GM23338 (cell line): ENCODE measurements around the gene NEK8. TPM values are rescaled to one million over a fixed set of nuclear protein-coding genes. Genes with fewer than 3 reads are reported as not detected.

Experiments
- ATAC-seq: fragments of 200-7000 bp; cut with Tn5 transposase; 3 replicates; pipeline ENCODE4 v1.9.1; 2020
- DNase-seq: peaks from one replicate; pipeline ENCODE4 v3.0.0-alpha.2; 2015; ENCODE audit warnings: low spot score
- H2AFZ ChIP-seq: fragments of 200-600 bp; sonication (generic); 2 replicates; pipeline ENCODE4 v1.8.0; 2016; ENCODE audit warnings: antibody characterized with exemption, mild to moderate bottlenecking, moderate library complexity
- H3F3A ChIP-seq: fragments of 200-600 bp; sonication (generic); replicated peaks from 2 replicates; pipeline ENCODE4 v1.8.0; 2017; ENCODE audit warnings: antibody characterized with exemption, mixed run types, low read depth
- H3K27ac ChIP-seq: fragments of 200-600 bp; sonication (generic); 2 replicates; pipeline ENCODE4 v1.6.1; 2016; ENCODE audit warnings: low read depth
- H3K27me3 ChIP-seq: fragments of 200-600 bp; sonication (generic); 2 replicates; pipeline ENCODE4 v1.8.0; 2016; ENCODE audit warnings: mild to moderate bottlenecking, mixed run types, moderate library complexity; ENCODE audit not compliant: insufficient read depth
- H3K36me3 ChIP-seq: fragments of 200-600 bp; sonication (generic); 2 replicates; pipeline ENCODE4 v1.8.0; 2016; ENCODE audit warnings: mild to moderate bottlenecking; ENCODE audit not compliant: insufficient read depth
- H3K4me1 ChIP-seq: fragments of 200-600 bp; sonication (generic); 2 replicates; pipeline ENCODE4 v1.8.0; 2016; ENCODE audit warnings: mild to moderate bottlenecking, moderate library complexity; ENCODE audit not compliant: insufficient read depth
- H3K4me2 ChIP-seq: fragments of 200-600 bp; sonication (generic); 2 replicates; pipeline ENCODE4 v1.7.1; 2017; ENCODE audit warnings: mixed run types
- H3K4me3 ChIP-seq: fragments of 200-600 bp; sonication (generic); 2 replicates; pipeline ENCODE4 v1.6.1; 2016; ENCODE audit warnings: mixed run types
- H3K79me2 ChIP-seq: fragments of 200-600 bp; sonication (generic); replicated peaks from 2 replicates; pipeline ENCODE4 v1.8.0; 2017; ENCODE audit warnings: mild to moderate bottlenecking; ENCODE audit not compliant: insufficient read depth
- H3K9me2 ChIP-seq: fragments of 200-600 bp; sonication (generic); 2 replicates; pipeline ENCODE4 v1.8.0; 2017; ENCODE audit not compliant: insufficient read depth
- H4K20me1 ChIP-seq: fragments of 200-600 bp; sonication (generic); replicated peaks from 2 replicates; pipeline ENCODE4 v1.8.0; 2017; ENCODE audit warnings: mild to moderate bottlenecking; ENCODE audit not compliant: insufficient read depth
- H3K27ac Mint-ChIP-seq: 2 replicates; pipeline ENCODE4 v1.8.0; 2020; ENCODE audit warnings: inconsistent platforms, mild to moderate bottlenecking, moderate library complexity, mixed read lengths
- H3K27me3 Mint-ChIP-seq: 3 replicates; pipeline ENCODE4 v1.8.0; 2022; ENCODE audit warnings: low read depth, mild to moderate bottlenecking, moderate library complexity, mixed read lengths, inconsistent platforms; ENCODE audit not compliant: insufficient read depth, poor library complexity
- H3K36me3 Mint-ChIP-seq: 3 replicates; pipeline ENCODE4 v1.8.0; 2021; ENCODE audit warnings: low read depth, mild to moderate bottlenecking, inconsistent platforms, moderate library complexity, mixed read lengths
- H3K4me1 Mint-ChIP-seq: 3 replicates; pipeline ENCODE4 v1.8.0; 2020; ENCODE audit warnings: mild to moderate bottlenecking, inconsistent platforms, mixed read lengths
- H3K4me3 Mint-ChIP-seq: 3 replicates; pipeline ENCODE4 v1.8.0; 2021; ENCODE audit warnings: moderate library complexity, mild to moderate bottlenecking, inconsistent platforms, mixed read lengths
- H3K9me3 Mint-ChIP-seq: 3 replicates; pipeline ENCODE4 v1.8.0; 2020; ENCODE audit warnings: moderate library complexity, mild to moderate bottlenecking, inconsistent platforms, mixed read lengths
- CREB1 ChIP-seq: fragments of 250-450 bp; sonication (Bioruptor Pico); IDR thresholded peaks from 2 replicates; pipeline ENCODE4 v1.5.0; 2020; ENCODE audit warnings: low read depth, mild to moderate bottlenecking, moderate library complexity
- CTCF ChIP-seq, 2 experiments: fragments of 200-600 bp in 1 of 2; sonication (generic) in 1 of 2; conservative IDR thresholded peaks; 2 replicates each; pipeline versions ENCODE4 v1.5.1 to v1.6.1; 2016 to 2017; ENCODE audit warnings: antibody characterized with exemption in 2 of 2, low read depth in 2 of 2, mild to moderate bottlenecking in 2 of 2, moderate library complexity in 1 of 2
- EZH2 ChIP-seq: fragments of 200-600 bp; sonication (generic); IDR thresholded peaks from one replicate; pipeline ENCODE4 v1.8.0; 2017; ENCODE audit warnings: antibody characterized with exemption, mild to moderate bottlenecking, low read depth; ENCODE audit not compliant: unreplicated experiment
- EZH2phosphoT487 ChIP-seq: fragments of 200-600 bp; sonication (generic); IDR thresholded peaks from one replicate; pipeline ENCODE4 v1.8.1; 2018; ENCODE audit warnings: antibody characterized with exemption; ENCODE audit not compliant: unreplicated experiment
- NANOG ChIP-seq: IDR thresholded peaks from 2 replicates; pipeline ENCODE4 v1.6.1; 2016; ENCODE audit warnings: antibody characterized with exemption, borderline replicate concordance
- POLR2AphosphoS5 ChIP-seq: IDR thresholded peaks from 2 replicates; pipeline ENCODE4 v1.6.1; 2016; ENCODE audit warnings: antibody characterized with exemption, low read depth
- STAT1 ChIP-seq: IDR thresholded peaks from one replicate; pipeline ENCODE4 v1.6.1; 2016; ENCODE audit warnings: antibody characterized with exemption; ENCODE audit not compliant: unreplicated experiment
- polyA plus RNA-seq: library from polyadenylated mRNA; unstranded; fragments of >200 nt; fragmentation: Nextera tagmentation; extraction: Ambion mirVana; gene quantifications from 2 replicates; pipeline ENCODE4 v1.2.1, GENCODE V29; 2016
- total RNA-seq: library from RNA; depleted of rRNA; stranded (reverse); fragments of >200 nt; shearing (Covaris generic); gene quantifications from 2 replicates; pipeline ENCODE4 v1.2.3, GENCODE V29; 2014
- TF ChIP-seq, protein P1 (sequence below): IDR thresholded peaks from 2 replicates; pipeline ENCODE4 v1.6.1; 2016; ENCODE audit warnings: antibody characterized with exemption
- TF ChIP-seq, protein P2 (sequence below): IDR thresholded peaks from one replicate; pipeline ENCODE4 v1.6.1; 2018; ENCODE audit warnings: antibody characterized with exemption; ENCODE audit not compliant: unreplicated experiment

Gene NEK8
- total and polyA plus RNA-seq, 2 experiments from 2014 or later: 10.0 to 14.9 TPM

DNA sequence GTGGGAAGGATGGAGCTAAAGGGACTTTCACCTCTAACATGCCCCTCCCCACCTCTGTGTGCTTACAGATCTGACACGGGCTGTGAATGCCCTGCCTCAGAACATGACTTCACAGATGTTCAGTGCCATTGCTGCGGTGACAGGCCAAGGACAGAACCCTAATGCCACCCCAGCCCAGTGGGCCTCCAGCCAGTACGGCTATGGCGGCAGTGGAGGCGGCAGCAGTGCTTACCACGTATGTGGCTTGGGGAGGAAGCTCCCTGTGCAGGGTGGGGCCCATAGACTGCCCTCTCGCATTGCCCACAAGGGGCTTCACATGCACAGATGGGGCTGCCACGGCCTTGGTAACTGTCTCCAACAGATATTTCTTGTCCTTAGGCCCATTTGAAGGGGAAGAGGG lies 28.3 kb upstream of the NEK8 start:
- Histone ChIP-seq H3K27ac (no peak overlapping the region), H3K4me1 (no peaks in the 10 kb centered on the region), H2AFZ (no peak overlapping the region), H3K27me3 (no peaks in the 10 kb centered on the region), H3K9me2 (no peaks in the 10 kb centered on the region), H3K79me2 (no peaks in the 10 kb centered on the region), H3K4me3 (no peak overlapping the region), H3F3A (peaks cover 7% of the 10 kb centered on the region; the same call in 1 of the 2 replicates), H3K36me3 (peaks cover 24% of the 10 kb centered on the region), H4K20me1 (peaks cover 4% of the 10 kb centered on the region), H3K4me2 (no peak overlapping the region)
- DNase-seq (no peak), ATAC-seq (no peak)
- TF ChIP-seq, protein P1, sequence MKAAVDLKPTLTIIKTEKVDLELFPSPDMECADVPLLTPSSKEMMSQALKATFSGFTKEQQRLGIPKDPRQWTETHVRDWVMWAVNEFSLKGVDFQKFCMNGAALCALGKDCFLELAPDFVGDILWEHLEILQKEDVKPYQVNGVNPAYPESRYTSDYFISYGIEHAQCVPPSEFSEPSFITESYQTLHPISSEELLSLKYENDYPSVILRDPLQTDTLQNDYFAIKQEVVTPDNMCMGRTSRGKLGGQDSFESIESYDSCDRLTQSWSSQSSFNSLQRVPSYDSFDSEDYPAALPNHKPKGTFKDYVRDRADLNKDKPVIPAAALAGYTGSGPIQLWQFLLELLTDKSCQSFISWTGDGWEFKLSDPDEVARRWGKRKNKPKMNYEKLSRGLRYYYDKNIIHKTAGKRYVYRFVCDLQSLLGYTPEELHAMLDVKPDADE: no peak
- TF ChIP-seq POLR2AphosphoS5 (no peak), CREB1 (CRISPR knock-in tag) (no peak)
- H3K4me3 Mint-ChIP-seq: no peak overlapping the region
- peaks cover 89% of the 10 kb centered on the region for H3K36me3 Mint-ChIP-seq
- H3K27ac Mint-ChIP-seq: no peak overlapping the region
- H3K27me3 Mint-ChIP-seq: peaks cover 14% of the 10 kb centered on the region
- H3K4me1 Mint-ChIP-seq: peaks cover 23% of the 10 kb centered on the region
- no peaks in the 10 kb centered on the region for H3K9me3 Mint-ChIP-seq

DNA sequence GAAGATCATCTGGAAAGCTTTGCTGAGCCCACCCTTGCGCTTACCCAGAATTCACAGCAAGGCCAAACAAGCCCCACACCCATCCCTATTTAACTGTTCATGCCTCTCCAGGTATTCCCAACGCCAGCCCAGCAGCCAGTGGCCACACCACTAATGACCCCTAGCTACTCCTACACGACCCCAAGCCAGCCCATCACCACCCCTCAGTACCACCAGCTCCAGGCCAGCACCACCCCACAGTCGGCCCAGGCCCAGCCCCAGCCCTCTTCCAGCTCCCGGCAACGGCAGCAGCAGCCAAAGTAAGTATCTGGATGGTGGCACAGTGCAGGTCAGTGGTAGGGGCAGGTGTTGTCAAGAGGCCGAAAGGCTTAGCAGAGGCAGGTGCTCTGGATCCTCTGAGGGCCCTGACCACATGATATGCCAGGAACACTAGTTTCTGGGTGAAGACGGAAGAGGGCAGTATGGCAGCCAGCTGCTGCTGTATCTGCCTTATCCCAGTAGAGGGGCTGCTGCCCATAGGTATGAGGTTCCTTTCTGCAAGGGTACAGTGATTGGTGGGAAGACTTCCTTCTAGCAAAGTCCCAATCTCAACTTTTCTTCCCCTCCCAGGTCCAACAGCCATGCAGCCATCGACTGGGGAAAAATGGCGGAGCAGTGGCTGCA lies 27.6 kb upstream of the NEK8 start:
- Histone ChIP-seq H3K4me1 (no peaks in the 10 kb centered on the region), H3K9me2 (no peaks in the 10 kb centered on the region), H3K79me2 (no peaks in the 10 kb centered on the region), H3K27ac (no peak overlapping the region), H4K20me1 (peaks cover 4% of the 10 kb centered on the region), H3K36me3 (peaks cover 24% of the 10 kb centered on the region), H3K27me3 (no peaks in the 10 kb centered on the region), H3K4me3 (no peak overlapping the region), H3K4me2 (no peak overlapping the region), H2AFZ (no peak overlapping the region), H3F3A (peaks cover 8% of the 10 kb centered on the region)
- H3K9me3 Mint-ChIP-seq: no peaks in the 10 kb centered on the region
- no peak overlapping the region for H3K4me3 Mint-ChIP-seq
- no peak overlapping the region for H3K27ac Mint-ChIP-seq
- ATAC-seq (peak; percentile 8; the same call in 2 of the 3 replicates), DNase-seq (no peak)
- peaks cover 16% of the 10 kb centered on the region for H3K27me3 Mint-ChIP-seq
- peaks cover 28% of the 10 kb centered on the region for H3K4me1 Mint-ChIP-seq
- peaks cover 82% of the 10 kb centered on the region for H3K36me3 Mint-ChIP-seq
- no peak for TF ChIP-seq POLR2AphosphoS5
- peak in 1 of 2 experiments; percentile 39; a peak in 2 of 4 replicates for TF ChIP-seq CTCF (conservative IDR thresholded peaks at IDR 0.05; ENCODE audit: low read depth in 2 of 2)

DNA sequence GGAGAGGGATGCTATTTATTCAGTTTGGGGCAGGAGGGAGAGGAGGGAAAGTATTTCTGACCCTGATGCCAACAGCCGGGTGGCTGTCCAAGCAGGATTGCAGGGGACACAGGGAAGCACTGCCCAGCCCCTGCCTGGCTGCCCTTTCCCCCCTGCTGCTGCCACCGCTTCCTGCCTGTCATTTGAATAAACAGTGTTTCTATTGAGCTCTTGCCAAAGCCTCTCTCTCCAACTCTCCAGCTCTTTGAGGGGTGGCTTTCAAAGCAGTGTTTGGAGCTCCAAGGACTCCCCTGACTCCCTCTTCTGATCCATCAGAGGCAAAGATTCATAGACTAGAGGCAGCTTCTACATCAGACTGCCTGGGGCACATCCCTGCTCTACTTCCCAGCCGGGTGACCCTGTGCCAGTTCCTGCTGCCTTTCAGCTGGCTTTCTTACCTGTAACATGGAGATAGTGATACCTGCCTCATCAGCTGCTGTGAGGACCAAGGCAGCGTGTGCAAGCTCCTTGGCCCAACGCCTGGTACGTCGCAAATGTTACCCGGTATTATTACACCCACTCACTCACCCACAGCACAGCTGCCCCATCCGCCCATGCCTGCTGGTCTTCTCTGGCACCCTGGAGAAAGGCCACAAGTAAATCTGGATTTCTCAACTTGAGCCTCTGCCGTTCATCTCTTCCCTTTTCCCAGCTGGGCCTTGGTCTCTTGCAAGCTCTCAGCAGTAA lies 26.4 kb upstream of the NEK8 start:
- H3K36me3 ChIP-seq: peaks cover 23% of the 10 kb centered on the region
- H4K20me1 ChIP-seq: peaks cover 4% of the 10 kb centered on the region
- H3K79me2 ChIP-seq: no peaks in the 10 kb centered on the region
- H3K36me3 Mint-ChIP-seq: peaks cover 69% of the 10 kb centered on the region
- peaks cover 13% of the 10 kb centered on the region for H3F3A ChIP-seq
- no peak overlapping the region for H2AFZ ChIP-seq
- H3K4me1 ChIP-seq: peaks cover 3% of the 10 kb centered on the region; the same call in 1 of the 2 replicates
- H3K9me3 Mint-ChIP-seq: no peaks in the 10 kb centered on the region
- H3K4me3 Mint-ChIP-seq: no peak overlapping the region; the same call in 2 of the 3 replicates
- H3K4me3 ChIP-seq: no peak overlapping the region
- DNase-seq (no peak), ATAC-seq (no peak)
- peaks cover 36% of the 10 kb centered on the region for H3K4me1 Mint-ChIP-seq
- H3K9me2 ChIP-seq: no peaks in the 10 kb centered on the region
- H3K27me3 ChIP-seq: no peaks in the 10 kb centered on the region
- no peak overlapping the region for H3K27ac ChIP-seq
- H3K4me2 ChIP-seq: no peak overlapping the region
- H3K27me3 Mint-ChIP-seq: peaks cover 21% of the 10 kb centered on the region
- peak overlapping the region; percentile 77; the same call in 1 of the 2 replicates for H3K27ac Mint-ChIP-seq
- TF ChIP-seq NANOG (no peak), EZH2phosphoT487 (no peak), CREB1 (CRISPR knock-in tag) (no peak), EZH2 (no peak), STAT1 (no peak)
- TF ChIP-seq, protein P2, sequence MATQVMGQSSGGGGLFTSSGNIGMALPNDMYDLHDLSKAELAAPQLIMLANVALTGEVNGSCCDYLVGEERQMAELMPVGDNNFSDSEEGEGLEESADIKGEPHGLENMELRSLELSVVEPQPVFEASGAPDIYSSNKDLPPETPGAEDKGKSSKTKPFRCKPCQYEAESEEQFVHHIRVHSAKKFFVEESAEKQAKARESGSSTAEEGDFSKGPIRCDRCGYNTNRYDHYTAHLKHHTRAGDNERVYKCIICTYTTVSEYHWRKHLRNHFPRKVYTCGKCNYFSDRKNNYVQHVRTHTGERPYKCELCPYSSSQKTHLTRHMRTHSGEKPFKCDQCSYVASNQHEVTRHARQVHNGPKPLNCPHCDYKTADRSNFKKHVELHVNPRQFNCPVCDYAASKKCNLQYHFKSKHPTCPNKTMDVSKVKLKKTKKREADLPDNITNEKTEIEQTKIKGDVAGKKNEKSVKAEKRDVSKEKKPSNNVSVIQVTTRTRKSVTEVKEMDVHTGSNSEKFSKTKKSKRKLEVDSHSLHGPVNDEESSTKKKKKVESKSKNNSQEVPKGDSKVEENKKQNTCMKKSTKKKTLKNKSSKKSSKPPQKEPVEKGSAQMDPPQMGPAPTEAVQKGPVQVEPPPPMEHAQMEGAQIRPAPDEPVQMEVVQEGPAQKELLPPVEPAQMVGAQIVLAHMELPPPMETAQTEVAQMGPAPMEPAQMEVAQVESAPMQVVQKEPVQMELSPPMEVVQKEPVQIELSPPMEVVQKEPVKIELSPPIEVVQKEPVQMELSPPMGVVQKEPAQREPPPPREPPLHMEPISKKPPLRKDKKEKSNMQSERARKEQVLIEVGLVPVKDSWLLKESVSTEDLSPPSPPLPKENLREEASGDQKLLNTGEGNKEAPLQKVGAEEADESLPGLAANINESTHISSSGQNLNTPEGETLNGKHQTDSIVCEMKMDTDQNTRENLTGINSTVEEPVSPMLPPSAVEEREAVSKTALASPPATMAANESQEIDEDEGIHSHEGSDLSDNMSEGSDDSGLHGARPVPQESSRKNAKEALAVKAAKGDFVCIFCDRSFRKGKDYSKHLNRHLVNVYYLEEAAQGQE: no peak
